MM.1S (cell line): ENCODE measurements around the gene RNF38.

Experiments used
- DNase-seq: peaks from one replicate; pipeline ENCODE4 v3.0.0-alpha.2; 2015
- H2AFZ ChIP-seq: fragments of 300-600 bp; sonication (generic); 2 replicates; pipeline ENCODE4 v1.6.0; 2016; ENCODE audit warnings: antibody characterized with exemption, low read length
- H3F3A ChIP-seq: fragments of 300-600 bp; sonication (generic); 2 replicates; pipeline ENCODE4 v1.6.1; 2016; ENCODE audit warnings: mild to moderate bottlenecking, antibody characterized with exemption, low read length, moderate library complexity, mixed read lengths; ENCODE audit not compliant: insufficient read depth
- H3K27ac ChIP-seq: fragments of 300-600 bp; sonication (generic); 2 replicates; pipeline ENCODE4 v1.5.1; 2016; ENCODE audit warnings: mild to moderate bottlenecking, low read length
- H3K27me3 ChIP-seq: fragments of 300-600 bp; sonication (generic); replicated peaks from 2 replicates; pipeline ENCODE4 v1.6.0; 2016; ENCODE audit warnings: low read length; ENCODE audit not compliant: insufficient read depth
- H3K36me3 ChIP-seq: fragments of 300-600 bp; sonication (generic); replicated peaks from 2 replicates; pipeline ENCODE4 v1.6.1; 2016; ENCODE audit warnings: mild to moderate bottlenecking, low read length, mixed read lengths; ENCODE audit not compliant: insufficient read depth
- H3K4me1 ChIP-seq: fragments of 300-600 bp; sonication (generic); 2 replicates; pipeline ENCODE4 v1.6.1; 2016; ENCODE audit warnings: low read length, mixed read lengths
- H3K4me2 ChIP-seq: fragments of 300-600 bp; sonication (generic); 2 replicates; pipeline ENCODE4 v1.6.0; 2016; ENCODE audit warnings: low read depth, low read length
- H3K4me3 ChIP-seq: fragments of 300-600 bp; sonication (generic); 2 replicates; pipeline ENCODE4 v1.5.1; 2016; ENCODE audit warnings: low read length, mixed read lengths
- H3K79me2 ChIP-seq: fragments of 300-600 bp; sonication (generic); 2 replicates; pipeline ENCODE4 v1.6.1; 2016; ENCODE audit warnings: mixed run types, low read length, mixed read lengths
- H3K9ac ChIP-seq: fragments of 300-600 bp; sonication (generic); 2 replicates; pipeline ENCODE4 v1.6.1; 2016; ENCODE audit warnings: low read length, mixed read lengths
- H3K9me2 ChIP-seq: fragments of 300-600 bp; sonication (generic); replicated peaks from 2 replicates; pipeline ENCODE4 v1.6.1; 2016; ENCODE audit warnings: mild to moderate bottlenecking, low read length, mixed read lengths; ENCODE audit not compliant: insufficient read depth
- H3K9me3 ChIP-seq: fragments of 300-600 bp; sonication (generic); replicated peaks from 2 replicates; pipeline ENCODE4 v1.6.1; 2016; ENCODE audit warnings: mild to moderate bottlenecking, low read length, mixed read lengths; ENCODE audit not compliant: insufficient read depth
- H4K20me1 ChIP-seq: fragments of 300-600 bp; sonication (generic); 2 replicates; pipeline ENCODE4 v1.6.1; 2016; ENCODE audit warnings: mild to moderate bottlenecking, low read length, moderate library complexity, mixed read lengths; ENCODE audit not compliant: insufficient read depth
- CTCF ChIP-seq: fragments of 300-600 bp; sonication (generic); IDR thresholded peaks from 2 replicates; pipeline ENCODE4 v1.5.1; 2016; ENCODE audit warnings: antibody characterized with exemption, low read length, mixed read lengths
- EZH2 ChIP-seq: fragments of 300-600 bp; sonication (generic); optimal IDR thresholded peaks from 2 replicates; pipeline ENCODE3; 2017; ENCODE audit warnings: low read depth, mild to moderate bottlenecking, antibody characterized with exemption, low read length, mixed read lengths
- EZH2phosphoT487 ChIP-seq: fragments of 300-600 bp; sonication (generic); IDR thresholded peaks from 2 replicates; pipeline ENCODE4 v1.6.1; 2018; ENCODE audit warnings: antibody characterized with exemption, low read length

Gene RNF38

GRCh38 chr9:36424289-36425055, 24.4 kb upstream of the RNF38 start:
- no peaks in the 10 kb centered on the region for H3K36me3 ChIP-seq
- no peaks in the 10 kb centered on the region for H3K9me3 ChIP-seq
- no peaks in the 10 kb centered on the region for H3F3A ChIP-seq
- H3K79me2 ChIP-seq, result peaks cover 8% of the 10 kb centered on the region; the same call in 1 of the 2 replicates
- H3K9ac ChIP-seq, result no peak overlapping the region
- DNase-seq, result no peak
- H3K9me2 ChIP-seq, result no peaks in the 10 kb centered on the region
- H3K27ac ChIP-seq, result no peak overlapping the region
- no peaks in the 10 kb centered on the region for H4K20me1 ChIP-seq
- TF ChIP-seq EZH2 (no peak), CTCF (no peak), EZH2phosphoT487 (no peak)
- no peaks in the 10 kb centered on the region for H3K4me1 ChIP-seq
- no peak overlapping the region for H3K4me3 ChIP-seq
- H2AFZ ChIP-seq, result no peak overlapping the region
- H3K4me2 ChIP-seq, result no peak overlapping the region
- no peaks in the 10 kb centered on the region for H3K27me3 ChIP-seq

- no peaks in the 10 kb centered on the region for H4K20me1 ChIP-seq
- H3K27ac ChIP-seq, result no peak overlapping the region
- H3K9me2 ChIP-seq, result no peaks in the 10 kb centered on the region
- H3K36me3 ChIP-seq, result no peaks in the 10 kb centered on the region
- no peak overlapping the region for H2AFZ ChIP-seq
- no peaks in the 10 kb centered on the region for H3K27me3 ChIP-seq
- no peaks in the 10 kb centered on the region for H3K9me3 ChIP-seq
- H3K4me2 ChIP-seq, result no peak overlapping the region
- no peaks in the 10 kb centered on the region for H3F3A ChIP-seq
- H3K9ac ChIP-seq, result no peak overlapping the region
- H3K4me3 ChIP-seq, result no peak overlapping the region
- peaks cover 5% of the 10 kb centered on the region; the same call in 1 of the 2 replicates for H3K79me2 ChIP-seq
- no peak for DNase-seq
- no peaks in the 10 kb centered on the region for H3K4me1 ChIP-seq
- TF ChIP-seq EZH2phosphoT487 (no peak), EZH2 (no peak), CTCF (no peak)
These were observed 23.1 kb upstream of the RNF38 start for GRCh38 chr9:36423206-36423605.

- H3K4me3 ChIP-seq, result no peak overlapping the region
- no peaks in the 10 kb centered on the region for H3K27me3 ChIP-seq
- H3K9ac ChIP-seq, result no peak overlapping the region
- no peak overlapping the region for H3K4me2 ChIP-seq
- H4K20me1 ChIP-seq, result no peaks in the 10 kb centered on the region
- H3K27ac ChIP-seq, result no peak overlapping the region
- TF ChIP-seq EZH2phosphoT487, result no peak
- no peaks in the 10 kb centered on the region for H3K79me2 ChIP-seq
- DNase-seq, result no peak
- no peaks in the 10 kb centered on the region for H3F3A ChIP-seq
- H2AFZ ChIP-seq, result no peak overlapping the region
- H3K36me3 ChIP-seq, result no peaks in the 10 kb centered on the region
- no peaks in the 10 kb centered on the region for H3K4me1 ChIP-seq
- H3K9me3 ChIP-seq, result no peaks in the 10 kb centered on the region
- no peaks in the 10 kb centered on the region for H3K9me2 ChIP-seq
These were observed 16.8 kb upstream of the RNF38 start for GRCh38 chr9:36416890-36417289.
